Heart right ventricle (tissue), 16 donors: Measurements from ENCODE around the gene MMGT1. TPM values are rescaled to one million over a fixed set of nuclear protein-coding genes. Genes with fewer than 3 reads are reported as not detected.

Experiments
- ATAC-seq, 8 donors: fragments of 200-7000 bp; cut with Tn5 transposase; one replicate each; pipeline ENCODE4 v1.9.1; 2020; ENCODE audit warnings: mild to moderate bottlenecking in 8 of 8, moderate library complexity in 8 of 8, moderate number of reproducible peaks in 1 of 8
- DNase-seq, 2 donors: peaks; one replicate each; pipeline ENCODE4 v3.0.0-alpha.2; 2020
- H3K27ac ChIP-seq, 10 donors: fragments of 200-600 bp; sonication (generic) in 2 of 10; one replicate each; pipeline versions ENCODE4 v1.5.0 to v1.8.0; 2020 to 2022; ENCODE audit warnings: mild to moderate bottlenecking in 3 of 10
- H3K27me3 ChIP-seq, 7 donors: fragments of 200-600 bp; one replicate each; pipeline ENCODE4 v1.8.0; 2021 to 2022; ENCODE audit warnings: mild to moderate bottlenecking in 2 of 7
- H3K36me3 ChIP-seq, 9 donors: fragments of 200-600 bp; sonication (generic) in 1 of 9; one replicate each; pipeline versions ENCODE4 v1.5.0 to v1.8.0; 2020 to 2022; ENCODE audit warnings: mild to moderate bottlenecking in 2 of 9
- H3K4me1 ChIP-seq, 9 donors: fragments of 200-600 bp; sonication (generic) in 1 of 9; one replicate each; pipeline versions ENCODE4 v1.5.0 to v1.8.0; 2020 to 2022; ENCODE audit warnings: mild to moderate bottlenecking in 4 of 9
- H3K4me3 ChIP-seq, 10 donors: fragments of 200-600 bp; sonication (generic) in 2 of 10; one replicate each; pipeline versions ENCODE4 v1.5.0 to v1.8.0; 2020 to 2022; ENCODE audit warnings: mild to moderate bottlenecking in 7 of 10, moderate library complexity in 2 of 10
- H3K9me3 ChIP-seq, 11 donors: fragments of 200-600 bp in 10 of 11; sonication (generic) in 2 of 11; one replicate each; pipeline versions ENCODE4 v1.5.0 to v1.8.0; 2013 to 2022; ENCODE audit warnings: mild to moderate bottlenecking in 2 of 11, control low read depth in 1 of 11, moderate library complexity in 1 of 11
- WGBS, 2 donors: extraction: QIAGEN DNeasy Blood & Tissue Kit; methylation state at CpG; one replicate each; pipeline ENCODE4 v1.1.7; 2013; ENCODE audit warnings: inconsistent platforms in 1 of 2; 5-methylcytosine and 5-hydroxymethylcytosine counted together
- intact Hi-C, 10 donors: fragments of 100-400 bp; cut with DNase I; formaldehyde crosslinking; loops; one replicate each; pipeline versions ENCODE4 v1.11.1 to v1.14.2; 2022
- polyA plus RNA-seq, 2 donors: library from polyadenylated mRNA; stranded (reverse); fragments of 200-250 nt; gene quantifications; one replicate each; pipeline ENCODE4 v1.2.3, GENCODE V29; 2013
- total RNA-seq, 10 donors: library from RNA; stranded (reverse); fragmentation: NEBNext Ultra II Directional in 3 of 10; extraction: Animal tissue kit (Norgen Biotek cat#: 25700) in 3 of 10; gene quantifications; one replicate each; pipeline versions ENCODE4 v1.2.1 to v1.2.4, GENCODE V29; 2021 to 2023
- TF ChIP-seq, protein P1 (sequence below), 9 donors: fragments of 200-600 bp; sonication (generic) in 2 of 9; IDR thresholded peaks; one replicate each; pipeline versions ENCODE4 v1.5.0 to v1.8.0; 2021 to 2022; ENCODE audit warnings: antibody characterized with exemption in 9 of 9, mild to moderate bottlenecking in 5 of 9, moderate library complexity in 1 of 9
- donor health status: Arrhythmogenic right ventricular cardiomyopathy.
- donor health status: ischemic (EF 13 %, LVEDD 7.1; RV severe dilation, severe dysfunction).
- donor health status: healthy with polysubstance abuse.
- donor health status: DM: no; HTN: yes; CAD: no.
- donor health status: DM: no; HTN: no; CAD: no.
- donor health status: ischemic (EF 25% LVEDD 6.9; RV normal size, moderate dysfunction).
- donor health status: ischemic (EF 25% LVEDD 5.7; RV mildly dilated, moderate dysfunction).
- donor health status: healthy.
- donor health status: DM: yes; HTN: yes; CAD: no.
- donor health status: Ischemic cardiomyopathy.
- donor health status: ischemic (EF 35%, LVEDD 5.7; RV mildly dilated, moderate dysfunction).
- donor health status: nonischemic (EF 11% LVEDD 7.7; RV severe dilation, severe dysfunction).
- donor health status: DM: yes; HTN: yes; CAD: no.
- donor health status: PGD.
- donor health status: ischemic (EF 29% LVEDD 5.4; RV normal size, mild dysfunction).
- donor health status: nonischemic (EF 23%, LVEDD 6.1; RV moderate dilation, normal function).

MMGT1 gene
- total and polyA plus RNA-seq, 12 donors, result 1.5 to 29.5 (median 25.4) TPM

DNA sequence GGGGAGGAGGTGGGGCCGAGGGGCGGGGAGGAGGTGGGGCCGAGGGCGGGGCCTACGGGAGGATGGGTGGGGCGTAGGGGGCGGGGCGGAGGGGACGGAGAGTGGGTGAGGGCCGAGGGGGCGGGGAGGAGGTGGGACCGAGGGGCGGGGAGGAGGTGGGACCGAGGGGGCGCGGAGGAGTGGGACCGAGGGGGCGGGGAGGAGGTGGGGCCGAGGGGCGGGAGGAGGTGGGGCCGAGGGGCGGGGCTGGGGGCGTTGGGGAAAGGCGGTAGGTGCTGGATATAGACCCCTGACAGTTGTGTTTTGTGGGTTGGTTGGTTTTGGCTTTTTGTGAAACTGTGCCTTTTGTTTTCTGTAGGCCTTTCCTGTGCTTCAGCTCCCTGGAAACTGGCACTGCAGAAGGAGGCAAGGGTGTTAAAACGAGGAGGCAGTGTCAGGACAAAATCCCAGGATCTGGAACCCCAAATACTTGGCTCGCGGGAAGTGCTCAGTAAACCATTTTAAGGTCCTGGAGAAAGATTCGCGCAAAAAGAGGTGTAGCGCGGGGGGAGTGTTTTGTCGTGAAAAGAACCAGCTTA is 580 bp upstream of the MMGT1 start:
- H3K4me3 ChIP-seq, result peak overlapping the region in 9 of 10 donors; percentile 13 to 90 (median 48)
- H3K4me1 ChIP-seq, result peaks cover 0 to 24% (median 16%) of the 10 kb centered on the region in 9 donors
- H3K27me3 ChIP-seq, result no peaks in the 10 kb centered on the region
- intact Hi-C loops, result no loop called here
- no peaks in the 10 kb centered on the region for H3K9me3 ChIP-seq
- peak overlapping the region in 6 of 10 donors; percentile 10 to 62 (median 56) for H3K27ac ChIP-seq
- ATAC-seq (peak; percentile 52 to 83 (median 74)), DNase-seq (peak; percentile 77 to 80)
- TF ChIP-seq, protein P1, sequence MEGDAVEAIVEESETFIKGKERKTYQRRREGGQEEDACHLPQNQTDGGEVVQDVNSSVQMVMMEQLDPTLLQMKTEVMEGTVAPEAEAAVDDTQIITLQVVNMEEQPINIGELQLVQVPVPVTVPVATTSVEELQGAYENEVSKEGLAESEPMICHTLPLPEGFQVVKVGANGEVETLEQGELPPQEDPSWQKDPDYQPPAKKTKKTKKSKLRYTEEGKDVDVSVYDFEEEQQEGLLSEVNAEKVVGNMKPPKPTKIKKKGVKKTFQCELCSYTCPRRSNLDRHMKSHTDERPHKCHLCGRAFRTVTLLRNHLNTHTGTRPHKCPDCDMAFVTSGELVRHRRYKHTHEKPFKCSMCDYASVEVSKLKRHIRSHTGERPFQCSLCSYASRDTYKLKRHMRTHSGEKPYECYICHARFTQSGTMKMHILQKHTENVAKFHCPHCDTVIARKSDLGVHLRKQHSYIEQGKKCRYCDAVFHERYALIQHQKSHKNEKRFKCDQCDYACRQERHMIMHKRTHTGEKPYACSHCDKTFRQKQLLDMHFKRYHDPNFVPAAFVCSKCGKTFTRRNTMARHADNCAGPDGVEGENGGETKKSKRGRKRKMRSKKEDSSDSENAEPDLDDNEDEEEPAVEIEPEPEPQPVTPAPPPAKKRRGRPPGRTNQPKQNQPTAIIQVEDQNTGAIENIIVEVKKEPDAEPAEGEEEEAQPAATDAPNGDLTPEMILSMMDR (IDR thresholded peaks at IDR 0.05), result no peak
- 2 to 6% methylated on average over 8 to 14 of the region's 32 CpGs for WGBS, 2 donors
- H3K36me3 ChIP-seq, result peaks cover 0 to 8% (median 0%) of the 10 kb centered on the region in 9 donors

DNA sequence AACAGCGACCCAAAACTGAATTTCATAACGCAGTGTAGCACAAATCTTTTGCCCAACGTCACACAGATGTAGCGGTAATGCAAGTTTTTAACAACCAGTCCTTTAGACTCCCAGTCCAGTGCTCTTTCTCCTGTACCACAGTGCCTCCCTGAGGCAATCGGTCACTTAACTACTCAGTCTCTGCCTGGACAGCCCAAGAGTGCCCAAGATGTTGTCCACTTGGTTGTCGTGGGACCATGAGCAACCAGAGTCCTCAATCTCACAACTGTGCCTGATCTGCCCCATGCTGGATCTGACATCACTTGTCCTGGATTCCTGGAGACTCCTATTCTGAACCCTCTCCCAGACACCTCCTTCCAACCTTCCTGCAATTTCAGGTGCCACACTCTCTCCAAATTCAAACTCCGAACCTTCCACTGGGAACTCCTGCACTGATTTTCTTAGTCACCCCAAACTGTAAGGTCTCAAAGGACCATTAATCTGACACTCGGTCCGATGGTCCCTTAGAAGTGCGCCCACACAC is 702 bp downstream of the MMGT1 start:
- no peaks in the 10 kb centered on the region for H3K9me3 ChIP-seq
- peak in 6 of 8 donors; percentile 20 to 65 (median 56) for ATAC-seq
- 3% methylated on average over 10 of the region's 10 CpGs for WGBS, 2 donors
- TF ChIP-seq, protein P1 (IDR thresholded peaks at IDR 0.05), result peak in 1 of 9 donors; percentile 11
- H3K27me3 ChIP-seq, result no peaks in the 10 kb centered on the region
- peaks cover 0 to 24% (median 16%) of the 10 kb centered on the region in 9 donors for H3K4me1 ChIP-seq
- no peak for DNase-seq
- H3K36me3 ChIP-seq, result peaks cover 0 to 9% (median 0%) of the 10 kb centered on the region in 9 donors
- H3K4me3 ChIP-seq, result peak overlapping the region; percentile 64 to 90 (median 80)
- H3K27ac ChIP-seq, result peak overlapping the region; percentile 80 to 96 (median 92)
- intact Hi-C loops, result loop anchor here in 1 of 10 donors (2.0 kb wide), 1 partner anchor 524 kb away; the partner anchor contains the start of gene HTATSF1

DNA sequence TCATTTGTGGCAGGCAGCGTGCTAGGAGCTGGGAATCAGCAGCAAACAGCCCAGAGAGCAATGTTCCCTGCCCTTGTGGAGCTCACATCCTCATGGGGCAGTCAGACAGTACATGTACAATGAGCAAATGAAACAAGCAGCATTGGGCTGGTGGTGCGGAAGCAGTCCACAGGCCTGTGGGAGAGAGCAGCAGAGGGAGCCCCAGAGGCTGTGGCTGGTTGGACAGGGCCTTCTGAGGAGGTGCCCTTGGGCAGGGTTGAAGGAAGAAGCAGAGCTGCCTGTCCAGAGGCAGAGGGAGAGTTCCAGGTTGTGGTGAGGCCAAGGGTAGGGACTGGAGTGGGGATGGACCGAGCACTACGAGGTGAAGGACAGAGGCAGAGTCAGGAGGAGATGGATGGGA is 22.5 kb downstream of the MMGT1 start:
- no peaks in the 10 kb centered on the region for H3K9me3 ChIP-seq
- no peak for DNase-seq
- no peaks in the 10 kb centered on the region for H3K4me1 ChIP-seq
- no peak overlapping the region for H3K27ac ChIP-seq
- H3K36me3 ChIP-seq, result no peaks in the 10 kb centered on the region
- H3K4me3 ChIP-seq, result no peak overlapping the region
- no peak for ATAC-seq
- intact Hi-C loops, result no loop called here
- H3K27me3 ChIP-seq, result peaks cover 0 to 6% (median 0%) of the 10 kb centered on the region in 7 donors
- TF ChIP-seq, protein P1 (IDR thresholded peaks at IDR 0.05), result no peak
- 85 to 92% methylated on average over 4 of the region's 4 CpGs for WGBS, 2 donors

DNA sequence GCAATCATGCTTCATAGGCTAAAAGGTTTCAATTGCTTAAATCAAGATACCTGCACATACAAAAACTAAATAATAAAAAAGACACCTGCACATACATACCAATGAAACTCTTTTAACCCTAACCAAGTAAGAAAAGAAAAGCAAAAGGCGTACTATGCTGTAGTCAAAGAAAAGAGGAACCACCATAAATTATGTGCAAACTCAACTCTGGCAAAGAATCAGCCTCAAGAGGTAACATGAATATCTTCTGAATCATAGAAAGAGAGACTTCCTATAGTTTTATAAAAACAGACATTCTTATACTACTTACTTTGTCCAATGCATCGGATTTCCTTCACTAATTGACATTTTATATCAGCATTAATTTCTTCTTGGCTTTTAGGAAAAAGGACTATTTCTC is 29.3 kb downstream of the MMGT1 start:
- ATAC-seq (no peak), DNase-seq (no peak)
- Histone ChIP-seq H3K36me3 (peaks cover 0 to 3% (median 0%) of the 10 kb centered on the region in 9 donors), H3K27me3 (no peaks in the 10 kb centered on the region), H3K4me3 (no peak overlapping the region), H3K9me3 (peaks cover 0 to 4% (median 0%) of the 10 kb centered on the region in 11 donors), H3K4me1 (no peaks in the 10 kb centered on the region), H3K27ac (no peak overlapping the region)
- intact Hi-C loops, result no loop called here
- WGBS, 2 donors, result 91 to 97% methylated on average over 2 of the region's 2 CpGs
- TF ChIP-seq, protein P1 (IDR thresholded peaks at IDR 0.05), result no peak
